ENCODE measurements around the gene LHFPL2.

LHFPL2 gene

DNA sequence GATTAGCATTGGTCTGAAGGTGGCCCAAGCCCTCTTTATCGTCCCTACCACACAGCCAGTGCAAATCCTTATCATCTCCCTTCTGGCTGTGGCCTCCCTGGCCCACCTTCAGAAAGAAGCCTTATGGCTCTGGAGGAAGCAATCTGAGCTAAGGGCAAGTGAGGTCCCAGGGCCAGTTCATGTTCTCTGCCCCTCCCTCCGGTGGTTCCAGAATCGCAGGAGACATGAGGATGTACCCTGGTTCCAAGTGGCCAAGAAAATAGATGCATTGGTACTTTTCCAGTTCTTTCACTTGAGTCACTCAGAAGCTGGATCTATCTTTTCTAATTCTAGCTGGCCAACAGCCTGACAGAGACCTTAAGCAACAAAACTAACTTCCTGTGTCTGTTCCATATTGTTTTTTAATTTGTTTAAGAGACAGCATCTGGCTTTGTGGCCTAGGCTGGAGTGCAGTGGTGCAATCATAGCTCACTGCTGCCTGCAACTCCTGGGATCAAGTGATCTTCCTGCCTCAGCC is 60.7 kb downstream of the LHFPL2 start:
- H3K4me3 ChIP-seq (ENCODE audit: low read length): no peak overlapping the region
- H4K20me1 ChIP-seq (ENCODE audit: control insufficient read depth, insufficient read depth, low read depth, low read length): no peaks in the 10 kb centered on the region
- H3K27ac ChIP-seq (ENCODE audit: low read depth, low read length): no peak overlapping the region
- H3K27me3 ChIP-seq (ENCODE audit: control insufficient read depth, low read length): no peaks in the 10 kb centered on the region
- no peaks in the 10 kb centered on the region for H3K36me3 ChIP-seq (ENCODE audit: control insufficient read depth, low read length)
- TF ChIP-seq, protein P1, sequence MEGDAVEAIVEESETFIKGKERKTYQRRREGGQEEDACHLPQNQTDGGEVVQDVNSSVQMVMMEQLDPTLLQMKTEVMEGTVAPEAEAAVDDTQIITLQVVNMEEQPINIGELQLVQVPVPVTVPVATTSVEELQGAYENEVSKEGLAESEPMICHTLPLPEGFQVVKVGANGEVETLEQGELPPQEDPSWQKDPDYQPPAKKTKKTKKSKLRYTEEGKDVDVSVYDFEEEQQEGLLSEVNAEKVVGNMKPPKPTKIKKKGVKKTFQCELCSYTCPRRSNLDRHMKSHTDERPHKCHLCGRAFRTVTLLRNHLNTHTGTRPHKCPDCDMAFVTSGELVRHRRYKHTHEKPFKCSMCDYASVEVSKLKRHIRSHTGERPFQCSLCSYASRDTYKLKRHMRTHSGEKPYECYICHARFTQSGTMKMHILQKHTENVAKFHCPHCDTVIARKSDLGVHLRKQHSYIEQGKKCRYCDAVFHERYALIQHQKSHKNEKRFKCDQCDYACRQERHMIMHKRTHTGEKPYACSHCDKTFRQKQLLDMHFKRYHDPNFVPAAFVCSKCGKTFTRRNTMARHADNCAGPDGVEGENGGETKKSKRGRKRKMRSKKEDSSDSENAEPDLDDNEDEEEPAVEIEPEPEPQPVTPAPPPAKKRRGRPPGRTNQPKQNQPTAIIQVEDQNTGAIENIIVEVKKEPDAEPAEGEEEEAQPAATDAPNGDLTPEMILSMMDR (IDR thresholded peaks at IDR 0.05; ENCODE audit: low read depth, low read length, poor library complexity, severe bottlenecking): no peak
- no peak for TF ChIP-seq EZH2phosphoT487 (IDR thresholded peaks at IDR 0.05; ENCODE audit: borderline replicate concordance, low read length)
- H3K4me1 ChIP-seq (ENCODE audit: control insufficient read depth, low read length): peaks cover 8% of the 10 kb centered on the region
- no peaks in the 10 kb centered on the region for H3F3A ChIP-seq (ENCODE audit: control insufficient read depth, insufficient read depth)
- no peak overlapping the region for H3K4me2 ChIP-seq (ENCODE audit: low read length)
- no peaks in the 10 kb centered on the region for H3K79me2 ChIP-seq (ENCODE audit: control insufficient read depth, low read length)
- no peaks in the 10 kb centered on the region for H3K9me3 ChIP-seq (ENCODE audit: control insufficient read depth, insufficient read depth, low read length)
- no peaks in the 10 kb centered on the region for H3K9me2 ChIP-seq (replicated peaks; ENCODE audit: control insufficient read depth, low read length)

DNA sequence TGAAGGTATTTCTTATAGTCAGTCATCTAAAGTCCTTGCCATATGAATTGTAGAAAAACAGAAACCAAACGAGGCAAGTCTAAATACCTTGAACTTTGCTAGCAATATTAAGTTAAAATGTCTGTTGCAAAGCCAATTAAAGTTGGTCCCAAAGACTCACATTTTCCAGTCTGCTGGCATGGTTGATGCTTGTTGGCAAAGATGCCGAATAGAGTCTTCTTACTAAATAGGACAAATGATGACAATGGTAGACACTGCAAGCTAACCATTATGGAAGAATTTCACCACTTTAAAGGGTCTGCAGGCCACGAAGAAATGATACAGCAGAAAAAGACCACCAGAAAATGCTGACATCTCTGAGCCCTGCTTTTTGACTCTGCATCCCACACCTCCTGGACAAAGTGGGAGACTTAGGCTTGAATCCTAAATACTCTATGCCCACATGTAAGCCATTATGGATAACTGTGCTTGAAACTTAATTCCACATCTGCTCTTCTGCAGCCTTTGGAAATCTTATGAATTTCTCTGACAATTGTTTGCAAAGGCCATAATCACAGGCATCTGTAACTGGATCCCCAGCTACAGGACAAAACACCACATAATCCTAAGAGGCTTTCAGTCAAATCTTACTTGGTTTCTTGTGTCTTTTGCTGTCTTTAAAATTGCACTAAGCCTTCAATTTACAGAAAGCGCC is 61.3 kb downstream of the LHFPL2 start:
- Histone ChIP-seq H4K20me1 (ENCODE audit: control insufficient read depth, insufficient read depth, low read depth, low read length) (no peaks in the 10 kb centered on the region), H3K27ac (ENCODE audit: low read depth, low read length) (no peak overlapping the region), H3K4me3 (ENCODE audit: low read length) (no peak overlapping the region), H3K4me2 (ENCODE audit: low read length) (no peak overlapping the region), H3K79me2 (ENCODE audit: control insufficient read depth, low read length) (no peaks in the 10 kb centered on the region), H3K4me1 (ENCODE audit: control insufficient read depth, low read length) (peaks cover 8% of the 10 kb centered on the region), H3K36me3 (ENCODE audit: control insufficient read depth, low read length) (no peaks in the 10 kb centered on the region), H3K9me2 (replicated peaks; ENCODE audit: control insufficient read depth, low read length) (no peaks in the 10 kb centered on the region), H3F3A (ENCODE audit: control insufficient read depth, insufficient read depth) (no peaks in the 10 kb centered on the region), H3K27me3 (ENCODE audit: control insufficient read depth, low read length) (no peaks in the 10 kb centered on the region), H3K9me3 (ENCODE audit: control insufficient read depth, insufficient read depth, low read length) (no peaks in the 10 kb centered on the region)
- TF ChIP-seq, protein P1 (IDR thresholded peaks at IDR 0.05; ENCODE audit: low read depth, low read length, poor library complexity, severe bottlenecking): no peak
- no peak for TF ChIP-seq EZH2phosphoT487 (IDR thresholded peaks at IDR 0.05; ENCODE audit: borderline replicate concordance, low read length)

DNA sequence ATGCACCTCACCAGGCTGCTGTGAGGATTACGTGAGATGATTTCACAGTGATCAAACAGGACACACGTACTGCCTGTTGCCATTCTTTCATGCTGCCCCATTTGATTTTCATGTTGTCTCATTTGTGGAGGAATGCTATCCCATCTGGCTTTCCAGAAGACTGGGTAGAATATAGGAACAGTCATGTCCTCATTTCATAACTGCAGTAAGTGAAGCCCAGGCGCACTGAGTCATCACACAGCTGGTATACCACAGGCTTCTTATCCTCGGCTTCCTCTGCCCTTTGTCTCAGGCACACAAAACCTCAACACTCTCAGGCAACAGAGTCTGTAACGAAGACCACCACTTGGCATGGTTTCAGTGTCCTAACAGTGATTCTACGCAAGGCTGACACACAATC is 62.3 kb downstream of the LHFPL2 start:
- no peaks in the 10 kb centered on the region for H3K79me2 ChIP-seq (ENCODE audit: control insufficient read depth, low read length)
- no peaks in the 10 kb centered on the region for H3K9me3 ChIP-seq (ENCODE audit: control insufficient read depth, insufficient read depth, low read length)
- no peaks in the 10 kb centered on the region for H3K27me3 ChIP-seq (ENCODE audit: control insufficient read depth, low read length)
- no peak for TF ChIP-seq EZH2phosphoT487 (IDR thresholded peaks at IDR 0.05; ENCODE audit: borderline replicate concordance, low read length)
- TF ChIP-seq, protein P1 (IDR thresholded peaks at IDR 0.05; ENCODE audit: low read depth, low read length, poor library complexity, severe bottlenecking): no peak
- H3K4me1 ChIP-seq (ENCODE audit: control insufficient read depth, low read length): peaks cover 8% of the 10 kb centered on the region
- H3K27ac ChIP-seq (ENCODE audit: low read depth, low read length): no peak overlapping the region
- H3K4me3 ChIP-seq (ENCODE audit: low read length): no peak overlapping the region
- no peaks in the 10 kb centered on the region for H3F3A ChIP-seq (ENCODE audit: control insufficient read depth, insufficient read depth)
- no peaks in the 10 kb centered on the region for H3K9me2 ChIP-seq (replicated peaks; ENCODE audit: control insufficient read depth, low read length)
- H4K20me1 ChIP-seq (ENCODE audit: control insufficient read depth, insufficient read depth, low read depth, low read length): no peaks in the 10 kb centered on the region
- H3K4me2 ChIP-seq (ENCODE audit: low read length): no peak overlapping the region
- H3K36me3 ChIP-seq (ENCODE audit: control insufficient read depth, low read length): no peaks in the 10 kb centered on the region
